Measurements from ENCODE around the gene MXRA7.
A peak's percentile ranks its signal among the peaks of the same experiment; 100 is the strongest.

DNA sequence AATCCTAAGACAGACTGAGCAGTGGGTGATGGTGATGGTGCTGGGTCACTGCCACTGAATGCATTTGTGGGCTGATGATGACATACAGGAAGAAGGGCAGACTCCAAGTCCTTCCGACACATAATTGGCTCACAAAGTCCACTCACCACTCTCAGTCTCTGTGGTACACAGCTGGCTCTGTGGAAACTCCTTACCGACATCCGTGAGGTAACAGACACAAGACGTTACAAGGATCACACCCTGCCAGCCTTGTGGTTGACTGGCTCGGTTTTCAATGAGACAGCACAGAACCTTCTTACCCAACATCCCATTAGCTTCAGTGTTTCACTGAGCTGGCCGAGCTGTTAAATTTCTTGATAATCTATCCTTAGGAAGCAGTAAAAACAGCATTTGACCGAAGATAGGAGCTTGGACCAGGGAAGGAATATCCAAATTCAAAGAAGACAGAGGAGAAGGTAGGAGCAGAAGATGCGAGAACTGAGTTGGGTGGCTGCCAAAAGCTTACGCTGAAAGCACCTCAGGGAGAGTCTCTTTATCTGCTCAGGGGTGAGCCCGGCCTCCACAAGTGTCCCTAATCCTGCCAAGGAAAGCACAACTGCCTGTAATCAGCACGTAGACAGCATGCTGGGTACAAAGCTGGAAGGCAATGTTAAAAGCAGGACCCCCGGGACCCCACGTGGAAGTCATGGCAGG lies 5.5 kb upstream of the MXRA7 start:
- TF ChIP-seq, protein P1, sequence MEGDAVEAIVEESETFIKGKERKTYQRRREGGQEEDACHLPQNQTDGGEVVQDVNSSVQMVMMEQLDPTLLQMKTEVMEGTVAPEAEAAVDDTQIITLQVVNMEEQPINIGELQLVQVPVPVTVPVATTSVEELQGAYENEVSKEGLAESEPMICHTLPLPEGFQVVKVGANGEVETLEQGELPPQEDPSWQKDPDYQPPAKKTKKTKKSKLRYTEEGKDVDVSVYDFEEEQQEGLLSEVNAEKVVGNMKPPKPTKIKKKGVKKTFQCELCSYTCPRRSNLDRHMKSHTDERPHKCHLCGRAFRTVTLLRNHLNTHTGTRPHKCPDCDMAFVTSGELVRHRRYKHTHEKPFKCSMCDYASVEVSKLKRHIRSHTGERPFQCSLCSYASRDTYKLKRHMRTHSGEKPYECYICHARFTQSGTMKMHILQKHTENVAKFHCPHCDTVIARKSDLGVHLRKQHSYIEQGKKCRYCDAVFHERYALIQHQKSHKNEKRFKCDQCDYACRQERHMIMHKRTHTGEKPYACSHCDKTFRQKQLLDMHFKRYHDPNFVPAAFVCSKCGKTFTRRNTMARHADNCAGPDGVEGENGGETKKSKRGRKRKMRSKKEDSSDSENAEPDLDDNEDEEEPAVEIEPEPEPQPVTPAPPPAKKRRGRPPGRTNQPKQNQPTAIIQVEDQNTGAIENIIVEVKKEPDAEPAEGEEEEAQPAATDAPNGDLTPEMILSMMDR (IDR thresholded peaks at IDR 0.05) = no peak
- TF ChIP-seq POLR2A (IDR thresholded peaks at IDR 0.05) (no peak), POLR2AphosphoS5 (IDR thresholded peaks at IDR 0.05) (peak in 2 of 3 donors; percentile 68 to 82), EP300 (IDR thresholded peaks at IDR 0.05) (peak; percentile 15)

Data from stomach (tissue), 4 donors.